K562 (cell line): Measurements from ENCODE around the gene ACBD6. TPM values are rescaled to one million over a fixed set of nuclear protein-coding genes. Genes with fewer than 3 reads are reported as not detected.

Source experiments
- ATAC-seq: fragments of 200-7000 bp; cut with Tn5 transposase; 3 replicates; pipeline ENCODE4 v1.9.1; 2020; ENCODE audit warnings: moderate library complexity
- BruUV-seq: library from RNA; stranded (reverse); fragments of 400-500 nt; replicated peaks from 2 replicates; lab custom pipeline; 2021; lab: Mats Ljungman, UMichigan
- CTCF ChIA-PET: fragments of 300-600 bp; formaldehyde crosslinking; extraction: SDS; loops from one replicate; lab custom pipeline; 2021; ENCODE audit warnings: low intra/inter-chr PET ratio; lab: Yijun Ruan, JAX
- POLR2A ChIA-PET: fragments of 300-600, 350-650 bp; sonication (Branson Sonifier 250); formaldehyde crosslinking; extraction: SDS; loops from one replicate; lab custom pipeline; 2021; ENCODE audit warnings: antibody characterized with exemption, inconsistent platforms; lab: Yijun Ruan, JAX
- DNase-seq, 4 experiments: peaks; one replicate each; pipeline versions ENCODE4 v3.0.0 to v3.0.0-alpha.2; 2011 to 2018; ENCODE audit warnings: low spot score in 3 of 4, mixed read lengths in 3 of 4; ENCODE audit errors: extremely low read depth in 1 of 4
- FAIRE-seq: peaks from 2 replicates; lab custom pipeline; 2011; peaks lifted over from hg19 to GRCh38; lab: Jason Lieb, UNC
- H2AFZ ChIP-seq: 2 replicates; pipeline ENCODE4 v1.6.0; 2011; ENCODE audit warnings: low read depth, low read length, control low read depth, inconsistent platforms
- H3K27ac ChIP-seq: fragments of 200-600 bp; 3 replicates; pipeline ENCODE4 v1.8.0; 2011; ENCODE audit warnings: low read depth, mild to moderate bottlenecking, control low read depth, inconsistent platforms, low read length, moderate library complexity, mixed read lengths; ENCODE audit errors: extremely low read depth
- H3K27me3 ChIP-seq, 2 experiments: fragments of 300-600 bp in 1 of 2; 2 replicates in 1 of 2; 3 replicates in 1 of 2; pipeline versions ENCODE4 v1.6.0 to v1.8.0; 2011; ENCODE audit warnings: inconsistent platforms in 2 of 2, low read length in 2 of 2, mild to moderate bottlenecking in 1 of 2, mixed read lengths in 1 of 2, moderate library complexity in 1 of 2; ENCODE audit not compliant: control insufficient read depth in 2 of 2, insufficient read depth in 2 of 2
- H3K36me3 ChIP-seq: fragments of 300-600 bp; 3 replicates; pipeline ENCODE4 v1.8.0; 2011; ENCODE audit warnings: mild to moderate bottlenecking, low read length, inconsistent platforms; ENCODE audit not compliant: control insufficient read depth, insufficient read depth
- H3K4me1 ChIP-seq, 2 experiments: fragments of 200-600 bp in 1 of 2; replicated peaks in 1 of 2; 2 replicates in 1 of 2; 3 replicates in 1 of 2; pipeline versions ENCODE4 v1.5.1 to v1.8.0; 2011; ENCODE audit warnings: inconsistent platforms in 2 of 2, low read length in 2 of 2, mild to moderate bottlenecking in 1 of 2, mixed read lengths in 1 of 2, moderate library complexity in 1 of 2; ENCODE audit not compliant: control insufficient read depth in 2 of 2, insufficient read depth in 2 of 2
- H3K4me2 ChIP-seq: 2 replicates; pipeline ENCODE4 v1.6.1; 2011; ENCODE audit warnings: low read length, control low read depth, inconsistent platforms, mixed read lengths; ENCODE audit not compliant: insufficient read depth
- H3K4me3 ChIP-seq: fragments of 200-600 bp; sonication (generic), shearing (Covaris generic); 2 replicates; pipeline ENCODE4 v1.5.1; 2016; ENCODE audit warnings: control low read depth, inconsistent platforms
- H3K79me2 ChIP-seq: fragments of 200-600 bp; 3 replicates; pipeline ENCODE4 v1.8.0; 2011; ENCODE audit warnings: low read length, inconsistent platforms; ENCODE audit not compliant: control insufficient read depth, insufficient read depth
- H3K9ac ChIP-seq, 2 experiments: 2 replicates each; pipeline versions ENCODE4 v1.6.0 to v1.6.1; 2011; ENCODE audit warnings: low read depth in 2 of 2, low read length in 2 of 2, control low read depth in 1 of 2, inconsistent platforms in 1 of 2, mild to moderate bottlenecking in 1 of 2, mixed read lengths in 1 of 2; ENCODE audit not compliant: insufficient read depth in 1 of 2
- H3K9me1 ChIP-seq: one replicate; pipeline ENCODE4 v1.6.0; 2011; ENCODE audit warnings: inconsistent platforms, mild to moderate bottlenecking, low read length, moderate library complexity; ENCODE audit not compliant: control insufficient read depth, insufficient read depth
- H3K9me3 ChIP-seq: replicated peaks from 2 replicates; pipeline ENCODE4 v1.5.1; 2011; ENCODE audit warnings: low read depth, low read length, inconsistent platforms; ENCODE audit not compliant: control insufficient read depth, insufficient read depth
- H4K20me1 ChIP-seq: replicated peaks from 2 replicates; pipeline ENCODE4 v1.6.1; 2011; ENCODE audit warnings: low read length, inconsistent platforms, mixed read lengths; ENCODE audit not compliant: control insufficient read depth, insufficient read depth
- PCBP2 ChIP-seq: fragments of 200-400 bp; formaldehyde crosslinking; IDR thresholded peaks from 2 replicates; pipeline ENCODE4 v1.6.1; 2018; ENCODE audit warnings: low read length, low read depth, mild to moderate bottlenecking, moderate library complexity; ENCODE audit not compliant: poor library complexity, severe bottlenecking
- TFAP4 ChIP-seq: sonication (generic); formaldehyde crosslinking; IDR thresholded peaks from 2 replicates; pipeline ENCODE4 v1.8.0; 2022; ENCODE audit warnings: missing genetic modification reagents, mild to moderate bottlenecking, moderate library complexity, borderline replicate concordance
- ZKSCAN8 ChIP-seq: fragments of 200-800 bp; sonication (Bioruptor generic); IDR thresholded peaks from 2 replicates; pipeline ENCODE4 v1.6.1; 2016; ENCODE audit warnings: missing genetic modification characterization, missing compliant biosample characterization
- ZNF224 ChIP-seq: sonication (generic); formaldehyde crosslinking; IDR thresholded peaks from 2 replicates; pipeline ENCODE4 v1.8.0; 2022; ENCODE audit warnings: mild to moderate bottlenecking, missing genetic modification reagents
- ZNF561 ChIP-seq: fragments of 450-650 bp; formaldehyde crosslinking; conservative IDR thresholded peaks from 2 replicates; pipeline ENCODE4 v1.4.0; 2020; ENCODE audit warnings: mild to moderate bottlenecking, moderate library complexity
- WGBS: fragments of 100-300 bp; shearing (Covaris generic); methylation state at CpG from one replicate; pipeline ENCODE4 v1.1.6; 2016; ENCODE audit warnings: low coverage, mixed read lengths; ENCODE audit not compliant: insufficient coverage; ENCODE audit errors: missing lambda C conversion rate; 5-methylcytosine and 5-hydroxymethylcytosine counted together
- in situ Hi-C: fragments of 300-500 bp; cut with MboI; formaldehyde crosslinking; loops from 4 replicates; pipeline ENCODE4 v1.15.0; 2018; ENCODE audit warnings: inconsistent platforms, mixed read lengths
- intact Hi-C: fragments of 100-400 bp; cut with micrococcal nuclease; formaldehyde crosslinking; loops from 2 replicates; pipeline ENCODE4 v1.14.2; 2022
- polyA plus RNA-seq, 8 experiments: library from polyadenylated mRNA; depleted of rRNA in 4 of 8; stranded (reverse) in 5 of 8; unstranded in 3 of 8; fragments of >200 nt; fragmentation: Nextera tagmentation in 2 of 8; fragmentation: Illumina TruSeq in 1 of 8; extraction: Ambion mirVana in 2 of 8; extraction: Trizol in 1 of 8; gene quantifications; 2 replicates each; pipeline versions ENCODE4 v1.2.1 to v1.2.3, GENCODE V29; 2011 to 2014; ENCODE audit warnings: inconsistent platforms in 1 of 8, missing spikeins in 1 of 8
- total RNA-seq, 7 experiments: library from RNA; depleted of rRNA in 6 of 7; stranded (reverse); fragments of >200 nt in 6 of 7; fragmentation: Illumina TruSeq in 2 of 7; extraction: Trizol in 2 of 7; gene quantifications; 2 replicates each; pipeline versions ENCODE4 v1.2.1 to v1.2.3, GENCODE V29; 2011 to 2021; ENCODE audit warnings: low replicate concordance in 1 of 7
- TF ChIP-seq, protein P1 (sequence below): fragments of 450-650 bp; IDR thresholded peaks from 2 replicates; pipeline ENCODE4 v1.6.1; 2016; ENCODE audit warnings: low read depth

Gene ACBD6
- total and polyA plus RNA-seq, 9 of the 15 experiments (the other 6 are each of a cell fraction or from before 2014, with no cell fraction given): 16.9 to 107 (median 77.7) TPM

DNA sequence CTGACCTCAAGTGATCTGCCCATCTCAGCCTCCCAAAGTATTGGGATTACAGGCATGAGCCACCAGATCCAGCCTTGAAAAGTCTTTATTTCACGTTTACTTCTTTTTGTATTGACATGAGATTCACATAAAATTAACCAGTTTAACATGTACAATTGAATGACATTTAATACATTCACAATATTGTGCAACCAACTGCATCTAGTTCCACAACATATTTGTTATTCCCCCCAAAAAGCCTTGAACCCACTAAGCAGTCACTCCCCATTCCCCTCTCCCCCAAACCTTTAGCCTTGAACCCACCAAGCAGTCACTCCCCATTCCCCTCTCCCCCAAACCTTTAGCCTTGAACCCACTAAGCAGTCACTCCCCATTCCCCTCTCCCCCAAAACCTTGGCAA is 62.0 kb downstream of the ACBD6 start:
- Histone ChIP-seq H3K4me1 (no peaks in the 10 kb centered on the region), H3K27ac (no peak overlapping the region), H3K9ac (no peak overlapping the region), H3K36me3 (no peaks in the 10 kb centered on the region), H3K4me2 (no peak overlapping the region), H3K9me3 (no peaks in the 10 kb centered on the region), H3K27me3 (no peaks in the 10 kb centered on the region), H4K20me1 (no peaks in the 10 kb centered on the region), H3K4me3 (no peak overlapping the region), H2AFZ (no peak overlapping the region), H3K79me2 (0 out of 3 replicates have a peak, but pooled peaks cover 7% of the 10 kb centered on the region), H3K9me1 (no peaks in the 10 kb centered on the region)
- ATAC-seq (no peak), FAIRE-seq (no peak), DNase-seq (no peak)
- WGBS: 93% methylated on average over 1 of the region's 1 CpG
- no TSS peak for BruUV-seq
- intact Hi-C loops (no loop called here), in situ Hi-C loops (no loop called here)
- ChIA-PET CTCF (no interaction called here), POLR2A (no interaction called here)
- no peak for TF ChIP-seq TFAP4 (CRISPR knock-in tag)
- peak; percentile 65 for TF ChIP-seq PCBP2

- ATAC-seq: no peak
- Histone ChIP-seq H2AFZ (no peak overlapping the region), H4K20me1 (no peaks in the 10 kb centered on the region), H3K79me2 (peaks cover 22% of the 10 kb centered on the region; the same call in 2 of the 3 replicates), H3K27me3 (no peaks in the 10 kb centered on the region), H3K9ac (no peak overlapping the region), H3K4me2 (no peak overlapping the region), H3K36me3 (no peaks in the 10 kb centered on the region), H3K4me1 (no peaks in the 10 kb centered on the region), H3K9me1 (no peaks in the 10 kb centered on the region), H3K4me3 (no peak overlapping the region), H3K27ac (no peak overlapping the region), H3K9me3 (no peaks in the 10 kb centered on the region)
- BruUV-seq: no TSS peak
- DNase-seq: no peak
- WGBS: 85% methylated on average over 7 of the region's 7 CpGs
- intact Hi-C loops: no loop called here
- no peak for FAIRE-seq
- ChIA-PET POLR2A (interaction anchor here (0.6 to 1.6 kb wide), 5 partner anchors 10 to 58 kb away, joined by 3 to 7 read pairs (median 4); no protein-coding TSS in a partner anchor), CTCF (interaction anchor here (0.6 kb wide), 1 partner anchor 183 kb away, joined by 5 read pairs; no protein-coding TSS in a partner anchor)
- in situ Hi-C loops: no loop called here
- no peak for TF ChIP-seq ZNF224 (CRISPR knock-in tag)
- TF ChIP-seq ZKSCAN8: no peak
- TF ChIP-seq, protein P1, sequence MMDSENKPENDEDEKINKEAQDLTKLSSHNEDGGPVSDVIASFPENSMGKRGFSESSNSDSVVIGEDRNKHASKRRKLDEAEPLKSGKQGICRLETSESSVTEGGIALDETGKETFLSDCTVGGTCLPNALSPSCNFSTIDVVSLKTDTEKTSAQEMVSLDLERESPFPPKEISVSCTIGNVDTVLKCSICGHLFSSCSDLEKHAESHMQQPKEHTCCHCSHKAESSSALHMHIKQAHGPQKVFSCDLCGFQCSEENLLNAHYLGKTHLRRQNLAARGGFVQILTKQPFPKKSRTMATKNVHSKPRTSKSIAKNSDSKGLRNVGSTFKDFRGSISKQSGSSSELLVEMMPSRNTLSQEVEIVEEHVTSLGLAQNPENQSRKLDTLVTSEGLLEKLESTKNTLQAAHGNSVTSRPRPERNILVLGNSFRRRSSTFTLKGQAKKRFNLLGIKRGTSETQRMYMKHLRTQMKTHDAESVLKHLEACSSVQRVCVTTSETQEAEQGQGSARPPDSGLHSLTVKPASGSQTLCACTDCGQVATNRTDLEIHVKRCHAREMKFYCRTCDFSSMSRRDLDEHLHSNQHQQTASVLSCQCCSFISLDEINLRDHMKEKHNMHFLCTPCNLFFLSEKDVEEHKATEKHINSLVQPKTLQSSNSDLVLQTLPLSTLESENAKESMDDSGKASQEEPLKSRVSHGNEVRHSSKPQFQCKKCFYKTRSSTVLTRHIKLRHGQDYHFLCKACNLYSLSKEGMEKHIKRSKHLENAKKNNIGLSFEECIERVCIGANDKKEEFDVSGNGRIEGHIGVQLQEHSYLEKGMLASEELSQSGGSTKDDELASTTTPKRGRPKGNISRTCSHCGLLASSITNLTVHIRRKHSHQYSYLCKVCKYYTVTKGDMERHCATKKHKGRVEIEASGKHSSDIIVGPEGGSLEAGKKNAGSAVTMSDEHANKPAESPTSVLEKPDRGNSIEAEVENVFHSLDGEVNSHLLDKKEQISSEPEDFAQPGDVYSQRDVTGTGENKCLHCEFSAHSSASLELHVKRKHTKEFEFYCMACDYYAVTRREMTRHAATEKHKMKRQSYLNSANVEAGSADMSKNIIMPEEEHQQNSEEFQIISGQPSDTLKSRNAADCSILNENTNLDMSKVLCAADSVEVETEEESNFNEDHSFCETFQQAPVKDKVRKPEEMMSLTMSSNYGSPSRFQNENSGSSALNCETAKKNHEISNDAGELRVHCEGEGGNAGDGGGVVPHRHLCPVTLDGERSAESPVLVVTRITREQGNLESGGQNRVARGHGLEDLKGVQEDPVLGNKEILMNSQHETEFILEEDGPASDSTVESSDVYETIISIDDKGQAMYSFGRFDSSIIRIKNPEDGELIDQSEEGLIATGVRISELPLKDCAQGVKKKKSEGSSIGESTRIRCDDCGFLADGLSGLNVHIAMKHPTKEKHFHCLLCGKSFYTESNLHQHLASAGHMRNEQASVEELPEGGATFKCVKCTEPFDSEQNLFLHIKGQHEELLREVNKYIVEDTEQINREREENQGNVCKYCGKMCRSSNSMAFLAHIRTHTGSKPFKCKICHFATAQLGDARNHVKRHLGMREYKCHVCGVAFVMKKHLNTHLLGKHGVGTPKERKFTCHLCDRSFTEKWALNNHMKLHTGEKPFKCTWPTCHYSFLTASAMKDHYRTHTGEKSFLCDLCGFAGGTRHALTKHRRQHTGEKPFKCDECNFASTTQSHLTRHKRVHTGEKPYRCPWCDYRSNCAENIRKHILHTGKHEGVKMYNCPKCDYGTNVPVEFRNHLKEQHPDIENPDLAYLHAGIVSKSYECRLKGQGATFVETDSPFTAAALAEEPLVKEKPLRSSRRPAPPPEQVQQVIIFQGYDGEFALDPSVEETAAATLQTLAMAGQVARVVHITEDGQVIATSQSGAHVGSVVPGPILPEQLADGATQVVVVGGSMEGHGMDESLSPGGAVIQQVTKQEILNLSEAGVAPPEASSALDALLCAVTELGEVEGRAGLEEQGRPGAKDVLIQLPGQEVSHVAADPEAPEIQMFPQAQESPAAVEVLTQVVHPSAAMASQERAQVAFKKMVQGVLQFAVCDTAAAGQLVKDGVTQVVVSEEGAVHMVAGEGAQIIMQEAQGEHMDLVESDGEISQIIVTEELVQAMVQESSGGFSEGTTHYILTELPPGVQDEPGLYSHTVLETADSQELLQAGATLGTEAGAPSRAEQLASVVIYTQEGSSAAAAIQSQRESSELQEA: no peak
- no peak for TF ChIP-seq ZNF561
Observed at GRCh38 chr1:180435566-180435965, 66.8 kb downstream of the ACBD6 start.
